ENCODE results near the gene TPRG1.

GRCh38 chr3:189148081-189148507 lies 23.7 kb upstream of the TPRG1 start:
- TF ChIP-seq CTCF (IDR thresholded peaks at IDR 0.05; ENCODE audit: insufficient read depth, low read length), result peak; percentile 68
- TF ChIP-seq POLR2AphosphoS5 (IDR thresholded peaks at IDR 0.05; ENCODE audit: low read depth), result no peak
- no peak for TF ChIP-seq REST (IDR thresholded peaks at IDR 0.05; ENCODE audit: insufficient replicate concordance, low read depth)
